Measurements from ENCODE around the gene RBM47. TPM values are rescaled to one million over a fixed set of nuclear protein-coding genes. Genes with fewer than 3 reads are reported as not detected.
A peak's percentile ranks its signal among the peaks of the same experiment; 100 is the strongest.

RBM47 gene
- total and polyA plus RNA-seq, 12 donors, result 0.41 to 14.0 (median 2.1) TPM

DNA sequence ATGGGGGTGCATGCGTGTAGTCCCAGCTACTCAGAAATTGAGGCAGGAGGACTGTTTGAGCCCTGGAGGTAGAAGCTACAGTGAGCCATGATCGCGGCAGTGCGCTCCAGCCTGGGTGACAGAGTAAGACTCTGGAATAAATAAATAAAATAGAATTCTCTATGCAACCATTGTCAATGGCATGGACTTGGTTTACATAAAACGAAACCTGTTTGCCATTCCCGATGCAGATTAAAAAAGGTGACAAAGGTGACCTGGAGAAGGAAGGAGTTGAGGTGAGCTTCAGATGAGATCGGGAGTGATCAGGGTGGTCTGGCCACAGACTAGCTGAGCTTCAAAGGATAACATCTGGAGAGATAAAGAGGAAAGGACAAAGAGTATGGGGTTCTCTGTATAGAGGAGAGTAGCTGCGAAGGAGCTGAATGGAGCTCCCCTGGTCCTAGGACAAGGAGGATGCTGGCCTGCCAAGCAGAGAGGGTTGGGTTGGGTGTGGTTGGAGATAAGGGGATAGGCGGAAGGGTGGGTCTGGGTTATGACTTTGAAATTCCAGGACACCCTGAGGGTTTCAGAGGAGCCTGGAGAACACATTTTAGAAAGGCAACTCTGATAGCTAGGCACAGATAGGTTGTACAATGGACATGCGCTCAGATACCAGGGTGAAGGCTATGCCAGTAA lies 98.6 kb downstream of the RBM47 start:
- Histone ChIP-seq H3K9me3 (no peaks in the 10 kb centered on the region), H3K27me3 (no peaks in the 10 kb centered on the region), H3K27ac (no peak overlapping the region), H3K4me3 (no peak overlapping the region), H3K36me3 (peaks cover 0 to 6% (median 0%) of the 10 kb centered on the region in 9 donors), H3K4me1 (peaks cover 0 to 5% (median 0%) of the 10 kb centered on the region in 9 donors)
- no peak for DNase-seq
- intact Hi-C loops (cut with DNase I), result loop anchor here in 1 of 10 donors (10.0 kb wide), 1 partner anchor 866 kb away; no protein-coding TSS in a partner anchor
- TF ChIP-seq, protein P1, sequence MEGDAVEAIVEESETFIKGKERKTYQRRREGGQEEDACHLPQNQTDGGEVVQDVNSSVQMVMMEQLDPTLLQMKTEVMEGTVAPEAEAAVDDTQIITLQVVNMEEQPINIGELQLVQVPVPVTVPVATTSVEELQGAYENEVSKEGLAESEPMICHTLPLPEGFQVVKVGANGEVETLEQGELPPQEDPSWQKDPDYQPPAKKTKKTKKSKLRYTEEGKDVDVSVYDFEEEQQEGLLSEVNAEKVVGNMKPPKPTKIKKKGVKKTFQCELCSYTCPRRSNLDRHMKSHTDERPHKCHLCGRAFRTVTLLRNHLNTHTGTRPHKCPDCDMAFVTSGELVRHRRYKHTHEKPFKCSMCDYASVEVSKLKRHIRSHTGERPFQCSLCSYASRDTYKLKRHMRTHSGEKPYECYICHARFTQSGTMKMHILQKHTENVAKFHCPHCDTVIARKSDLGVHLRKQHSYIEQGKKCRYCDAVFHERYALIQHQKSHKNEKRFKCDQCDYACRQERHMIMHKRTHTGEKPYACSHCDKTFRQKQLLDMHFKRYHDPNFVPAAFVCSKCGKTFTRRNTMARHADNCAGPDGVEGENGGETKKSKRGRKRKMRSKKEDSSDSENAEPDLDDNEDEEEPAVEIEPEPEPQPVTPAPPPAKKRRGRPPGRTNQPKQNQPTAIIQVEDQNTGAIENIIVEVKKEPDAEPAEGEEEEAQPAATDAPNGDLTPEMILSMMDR (IDR thresholded peaks at IDR 0.05), result no peak
- 86 to 92% methylated on average over 10 of the region's 10 CpGs for WGBS, 2 donors
- no peak for ATAC-seq

DNA sequence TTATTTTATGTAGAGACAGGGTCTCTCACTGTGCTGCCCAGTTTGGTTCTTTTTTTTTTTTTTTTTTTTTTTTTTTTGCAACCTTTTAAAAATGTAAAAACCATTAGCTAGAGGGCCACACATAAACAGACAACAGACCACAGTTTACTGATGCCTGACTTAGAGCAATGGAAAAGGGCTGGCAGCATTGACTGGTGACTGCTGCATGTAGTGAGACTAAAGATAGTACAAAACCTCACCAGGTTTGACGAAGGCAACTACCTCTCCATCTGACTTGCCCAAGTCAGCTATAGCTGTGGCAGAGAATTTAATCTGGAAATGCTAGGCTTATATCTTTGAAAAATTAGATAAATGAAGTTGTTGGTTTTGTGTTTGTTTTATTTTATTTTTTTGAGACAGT lies 102.9 kb downstream of the RBM47 start:
- Histone ChIP-seq H3K4me1 (peaks cover 0 to 21% (median 6%) of the 10 kb centered on the region in 9 donors), H3K9me3 (no peaks in the 10 kb centered on the region), H3K27me3 (no peaks in the 10 kb centered on the region), H3K4me3 (no peak overlapping the region), H3K36me3 (peaks cover 0 to 6% (median 0%) of the 10 kb centered on the region in 9 donors), H3K27ac (peak overlapping the region in 1 of 10 donors; percentile 76)
- peak in 4 of 8 donors; percentile 37 to 58 (median 49) for ATAC-seq
- no peak for DNase-seq
- 73 to 83% methylated on average over 1 of the region's 1 CpG for WGBS, 2 donors
- intact Hi-C loops (cut with DNase I), result loop anchor here in 1 of 10 donors (10.0 kb wide), 1 partner anchor 132 kb away; no protein-coding TSS in a partner anchor
- TF ChIP-seq, protein P1 (IDR thresholded peaks at IDR 0.05), result no peak

DNA sequence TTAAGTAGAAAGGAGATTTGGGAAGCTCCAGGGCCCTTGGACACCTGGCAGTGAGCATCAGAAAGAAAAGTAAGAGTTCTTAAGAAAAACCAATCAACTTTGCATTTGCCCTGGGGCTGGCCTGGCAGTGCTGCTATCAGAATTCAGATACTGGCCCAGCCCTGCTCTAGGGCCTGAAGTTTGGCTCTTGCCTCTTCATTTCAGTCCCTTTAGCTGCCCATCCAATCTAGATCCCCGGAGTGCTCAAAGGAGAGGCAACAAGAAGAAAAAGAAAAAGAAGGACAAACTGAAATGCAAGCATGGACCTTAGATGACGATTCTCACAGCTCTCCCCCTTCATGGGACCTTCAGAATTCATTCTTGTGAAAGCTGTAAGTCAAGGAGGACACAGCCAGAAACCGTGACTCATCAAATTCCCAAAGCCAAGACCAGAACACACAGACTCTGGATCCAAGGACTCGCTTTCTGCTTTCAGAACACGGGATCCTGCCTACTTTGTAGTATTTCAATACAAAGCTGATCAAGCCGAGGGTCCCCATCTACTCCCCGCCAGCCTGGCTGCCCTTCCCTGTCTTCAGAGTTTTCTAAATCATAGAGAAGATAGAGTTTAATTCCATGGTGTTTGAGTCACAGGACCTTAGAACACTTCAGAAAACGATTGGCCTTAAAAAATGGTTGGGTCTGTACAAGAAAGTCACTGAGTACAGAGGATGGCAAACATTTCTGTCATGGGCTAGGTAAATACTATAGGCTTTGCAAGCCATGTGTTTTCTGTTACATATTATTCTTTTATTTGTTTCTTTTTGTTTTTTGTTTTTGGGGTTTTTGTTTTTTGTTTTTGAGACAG lies 103.7 kb downstream of the RBM47 start:
- Histone ChIP-seq H3K27ac (peak overlapping the region in 8 of 10 donors; percentile 5 to 79 (median 58)), H3K27me3 (no peaks in the 10 kb centered on the region), H3K4me3 (no peak overlapping the region), H3K4me1 (peaks cover 0 to 21% (median 6%) of the 10 kb centered on the region in 9 donors), H3K9me3 (no peaks in the 10 kb centered on the region), H3K36me3 (peaks cover 0 to 4% (median 0%) of the 10 kb centered on the region in 9 donors)
- ATAC-seq (peak; percentile 55 to 92 (median 72)), DNase-seq (peak in 1 of 2 donors; percentile 48)
- WGBS, 2 donors, result 55 to 66% methylated on average over 8 of the region's 8 CpGs
- intact Hi-C loops (cut with DNase I), result loop anchor here in 1 of 10 donors (10.0 kb wide), 1 partner anchor 131 kb away; no protein-coding TSS in a partner anchor
- TF ChIP-seq, protein P1 (IDR thresholded peaks at IDR 0.05), result no peak

DNA sequence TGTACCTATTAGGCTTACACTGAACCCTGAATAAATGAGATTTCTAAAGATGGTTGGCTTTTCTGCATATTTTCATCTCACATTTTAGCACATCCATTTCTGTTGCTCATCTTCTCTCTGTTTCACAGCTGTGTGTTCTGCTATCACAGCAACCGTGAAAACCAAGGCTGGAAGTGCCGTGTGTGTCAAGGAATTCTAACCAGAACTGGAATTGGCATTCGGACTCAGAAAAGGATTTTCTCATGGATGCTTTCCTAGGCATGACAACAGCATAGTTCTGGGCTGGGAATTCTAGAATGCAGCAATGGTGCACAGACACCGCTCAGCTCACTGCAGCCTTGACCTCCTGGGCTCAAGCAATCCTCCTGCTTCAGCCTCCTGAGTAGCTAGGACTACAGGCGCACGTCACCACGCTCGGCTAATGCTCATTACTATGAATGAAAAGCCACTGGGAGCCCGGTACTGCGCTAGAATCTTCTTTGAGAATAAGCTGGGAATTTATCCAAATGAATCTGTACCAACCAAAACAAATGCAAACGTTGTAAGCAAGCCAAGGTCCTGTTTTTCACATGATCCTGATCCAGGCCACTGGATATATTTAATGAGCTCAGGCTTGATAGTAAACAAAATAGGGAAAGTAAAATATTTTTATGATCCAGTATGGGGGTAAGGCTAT lies 105.2 kb downstream of the RBM47 start:
- DNase-seq, result peak; percentile 9 to 17
- intact Hi-C loops (cut with DNase I), result loop anchor here in 1 of 10 donors (10.0 kb wide), 1 partner anchor 130 kb away; no protein-coding TSS in a partner anchor
- Histone ChIP-seq H3K36me3 (no peaks in the 10 kb centered on the region), H3K27me3 (no peaks in the 10 kb centered on the region), H3K27ac (peak overlapping the region in 1 of 10 donors; percentile 26), H3K4me1 (peaks cover 0 to 21% (median 6%) of the 10 kb centered on the region in 9 donors), H3K9me3 (no peaks in the 10 kb centered on the region), H3K4me3 (no peak overlapping the region)
- 54 to 72% methylated on average over 11 of the region's 11 CpGs for WGBS, 2 donors
- ATAC-seq, result peak in 7 of 8 donors; percentile 31 to 66 (median 38)
- TF ChIP-seq, protein P1 (IDR thresholded peaks at IDR 0.05), result no peak
